ENCODE results near the gene ISX.

DNA sequence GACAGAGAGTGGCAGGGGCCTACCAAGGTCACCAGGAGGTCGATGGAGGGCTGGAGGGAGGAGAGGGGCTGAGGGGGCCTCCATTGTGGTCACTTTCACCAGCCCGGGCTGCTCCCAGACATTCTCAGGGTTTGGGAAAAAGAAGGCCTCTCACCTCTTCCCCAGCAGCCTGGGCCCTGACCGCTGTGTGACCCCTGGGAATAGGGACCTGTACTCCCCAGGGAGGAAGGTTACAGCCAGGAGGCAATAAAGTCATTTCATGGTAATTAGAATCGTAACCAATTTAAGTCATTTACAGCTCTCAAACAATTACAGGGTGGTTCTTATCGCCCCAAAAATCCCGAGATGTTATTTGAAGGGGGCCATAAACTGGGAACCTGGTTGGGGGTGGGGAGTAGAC is 37.8 kb downstream of the ISX start:
- TF ChIP-seq POLR2AphosphoS5 (IDR thresholded peaks at IDR 0.05) (no peak), POLR2A (IDR thresholded peaks at IDR 0.05) (no peak), EP300 (IDR thresholded peaks at IDR 0.05) (no peak)
- TF ChIP-seq, protein P1, sequence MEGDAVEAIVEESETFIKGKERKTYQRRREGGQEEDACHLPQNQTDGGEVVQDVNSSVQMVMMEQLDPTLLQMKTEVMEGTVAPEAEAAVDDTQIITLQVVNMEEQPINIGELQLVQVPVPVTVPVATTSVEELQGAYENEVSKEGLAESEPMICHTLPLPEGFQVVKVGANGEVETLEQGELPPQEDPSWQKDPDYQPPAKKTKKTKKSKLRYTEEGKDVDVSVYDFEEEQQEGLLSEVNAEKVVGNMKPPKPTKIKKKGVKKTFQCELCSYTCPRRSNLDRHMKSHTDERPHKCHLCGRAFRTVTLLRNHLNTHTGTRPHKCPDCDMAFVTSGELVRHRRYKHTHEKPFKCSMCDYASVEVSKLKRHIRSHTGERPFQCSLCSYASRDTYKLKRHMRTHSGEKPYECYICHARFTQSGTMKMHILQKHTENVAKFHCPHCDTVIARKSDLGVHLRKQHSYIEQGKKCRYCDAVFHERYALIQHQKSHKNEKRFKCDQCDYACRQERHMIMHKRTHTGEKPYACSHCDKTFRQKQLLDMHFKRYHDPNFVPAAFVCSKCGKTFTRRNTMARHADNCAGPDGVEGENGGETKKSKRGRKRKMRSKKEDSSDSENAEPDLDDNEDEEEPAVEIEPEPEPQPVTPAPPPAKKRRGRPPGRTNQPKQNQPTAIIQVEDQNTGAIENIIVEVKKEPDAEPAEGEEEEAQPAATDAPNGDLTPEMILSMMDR (IDR thresholded peaks at IDR 0.05): no peak
